WTC11 (cell line): ENCODE data around the gene NAA16. TPM values are rescaled to one million over a fixed set of nuclear protein-coding genes. Genes with fewer than 3 reads are reported as not detected.

Source experiments
- ATAC-seq: fragments of 200-7000 bp; cut with Tn5 transposase; 2 replicates; pipeline ENCODE4 v1.10.0; 2021; ENCODE audit warnings: mild to moderate bottlenecking, moderate library complexity
- CTCF ChIA-PET: fragments of 300-600 bp; sonication (Branson Sonifier 250); formaldehyde crosslinking; loops from one replicate; lab custom pipeline; 2021; ENCODE audit warnings: antibody characterized with exemption; lab: Charles Lee
- POLR2A ChIA-PET: fragments of 350-600 bp; sonication (Branson Sonifier 250); formaldehyde crosslinking; loops from one replicate; lab custom pipeline; 2021; ENCODE audit warnings: antibody characterized with exemption; lab: Charles Lee
- DNase-seq: peaks from one replicate; pipeline ENCODE4 v3.0.0; 2021; ENCODE audit warnings: low spot score
- H3K27ac Mint-ChIP-seq: 2 replicates; pipeline ENCODE4 v1.8.0; 2021; ENCODE audit warnings: mixed read lengths
- H3K27me3 Mint-ChIP-seq: 2 replicates; pipeline ENCODE4 v1.8.0; 2021; ENCODE audit warnings: low read depth, mild to moderate bottlenecking, moderate library complexity, mixed read lengths
- H3K36me3 Mint-ChIP-seq: 2 replicates; pipeline ENCODE4 v1.8.0; 2021; ENCODE audit warnings: mixed read lengths
- H3K4me1 Mint-ChIP-seq: 2 replicates; pipeline ENCODE4 v1.8.0; 2022; ENCODE audit warnings: mixed read lengths
- H3K4me3 Mint-ChIP-seq: 2 replicates; pipeline ENCODE4 v1.8.0; 2021; ENCODE audit warnings: mild to moderate bottlenecking, moderate library complexity, mixed read lengths
- H3K9me3 Mint-ChIP-seq: 2 replicates; pipeline ENCODE4 v1.8.0; 2021; ENCODE audit warnings: mixed read lengths
- ATF3 ChIP-seq: sonication (generic); formaldehyde crosslinking; conservative IDR thresholded peaks from 2 replicates; pipeline ENCODE4 v1.8.1; 2022; ENCODE audit warnings: mild to moderate bottlenecking, missing genetic modification reagents
- E2F1 ChIP-seq: sonication (generic); formaldehyde crosslinking; IDR thresholded peaks from 2 replicates; pipeline ENCODE4 v1.8.0; 2022; ENCODE audit warnings: mild to moderate bottlenecking, missing genetic modification reagents
- E2F4 ChIP-seq: sonication (generic); formaldehyde crosslinking; IDR thresholded peaks from 2 replicates; pipeline ENCODE4 v1.8.1; 2022; ENCODE audit warnings: low read depth, mild to moderate bottlenecking, moderate library complexity, missing genetic modification reagents, borderline replicate concordance
- GABPB1 ChIP-seq: sonication (generic); formaldehyde crosslinking; IDR thresholded peaks from 2 replicates; pipeline ENCODE4 v1.8.1; 2023; ENCODE audit warnings: mild to moderate bottlenecking, missing genetic modification reagents
- HMGXB4 ChIP-seq: sonication (generic); formaldehyde crosslinking; IDR thresholded peaks from 2 replicates; pipeline ENCODE4 v1.8.1; 2023; ENCODE audit warnings: mild to moderate bottlenecking, moderate library complexity, missing genetic modification reagents
- MXD4 ChIP-seq: fragments of 250-450 bp; sonication (Bioruptor Pico); IDR thresholded peaks from 2 replicates; pipeline ENCODE4 v1.8.0; 2021; ENCODE audit warnings: mild to moderate bottlenecking, moderate library complexity, borderline replicate concordance
- NR2C2 ChIP-seq: sonication (generic); formaldehyde crosslinking; IDR thresholded peaks from 2 replicates; pipeline ENCODE4 v1.8.0; 2022; ENCODE audit warnings: mild to moderate bottlenecking, missing genetic modification reagents
- NR3C1 ChIP-seq: sonication (generic); formaldehyde crosslinking; conservative IDR thresholded peaks from 2 replicates; pipeline ENCODE4 v1.8.1; 2023; ENCODE audit warnings: low read depth, mild to moderate bottlenecking, missing genetic modification reagents
- OVOL2 ChIP-seq: fragments of 250-450 bp; sonication (Bioruptor Pico); IDR thresholded peaks from 2 replicates; pipeline ENCODE4 v1.9.0; 2021; ENCODE audit warnings: mild to moderate bottlenecking, borderline replicate concordance
- PREB ChIP-seq: sonication (generic); formaldehyde crosslinking; IDR thresholded peaks from 2 replicates; pipeline ENCODE4 v1.8.1; 2022; ENCODE audit warnings: mild to moderate bottlenecking, missing genetic modification reagents, moderate library complexity, borderline replicate concordance
- SOX15 ChIP-seq: fragments of 250-450 bp; sonication (Bioruptor Pico); IDR thresholded peaks from 2 replicates; pipeline ENCODE4 v1.9.0; 2021; ENCODE audit warnings: mild to moderate bottlenecking
- ZNF138 ChIP-seq: sonication (generic); formaldehyde crosslinking; conservative IDR thresholded peaks from 2 replicates; pipeline ENCODE4 v1.8.1; 2022; ENCODE audit warnings: mild to moderate bottlenecking, moderate library complexity, missing genetic modification reagents
- ZNF219 ChIP-seq: sonication (generic); formaldehyde crosslinking; IDR thresholded peaks from 2 replicates; pipeline ENCODE4 v1.8.0; 2023; ENCODE audit warnings: missing genetic modification reagents, mild to moderate bottlenecking, borderline replicate concordance
- ZNF281 ChIP-seq: sonication (generic); formaldehyde crosslinking; IDR thresholded peaks from 2 replicates; pipeline ENCODE4 v1.8.0; 2023; ENCODE audit warnings: mild to moderate bottlenecking, missing genetic modification reagents
- ZNF317 ChIP-seq: sonication (generic); formaldehyde crosslinking; IDR thresholded peaks from 2 replicates; pipeline ENCODE4 v1.8.1; 2023; ENCODE audit warnings: low read depth, mild to moderate bottlenecking, moderate library complexity, missing genetic modification reagents, borderline replicate concordance
- ZNF423 ChIP-seq: fragments of 250-450 bp; sonication (Bioruptor Pico); IDR thresholded peaks from 2 replicates; pipeline ENCODE4 v2.1.2; 2022; ENCODE audit warnings: mild to moderate bottlenecking, moderate library complexity
- total RNA-seq: library from RNA; stranded (reverse); gene quantifications from 3 replicates; pipeline ENCODE4 v1.2.3, GENCODE V29; 2021

NAA16 gene
- total RNA-seq, 1 experiment from 2014 or later, result 32.5 TPM

GRCh38 chr13:41286370-41286769 lies 24.7 kb upstream of the NAA16 start (continued):
- TF ChIP-seq E2F4 (no peak), ZNF317 (CRISPR knock-in tag) (no peak), NR3C1 (CRISPR knock-in tag) (no peak), MXD4 (no peak)

- Mint-ChIP-seq H3K27me3 (no peaks in the 10 kb centered on the region), H3K36me3 (no peaks in the 10 kb centered on the region), H3K27ac (no peak overlapping the region), H3K4me3 (no peak overlapping the region), H3K9me3 (peaks cover 10% of the 10 kb centered on the region), H3K4me1 (peaks cover 32% of the 10 kb centered on the region)
- no peak for DNase-seq
- ATAC-seq, result no peak
- TF ChIP-seq GABPB1 (CRISPR knock-in tag) (peak; percentile 40; the same call in 1 of the 2 replicates), PREB (no peak)
- ChIA-PET POLR2A (no interaction called here), CTCF (interaction anchor here (0.7 to 0.8 kb wide), 2 partner anchors 9 to 35 kb away, joined by 3 to 7 read pairs; no protein-coding TSS in a partner anchor)
Measured at GRCh38 chr13:41289463-41289881, 21.6 kb upstream of the NAA16 start.

- H3K27me3 Mint-ChIP-seq, result no peaks in the 10 kb centered on the region
- CTCF ChIA-PET, result no interaction called here
- TF ChIP-seq NR2C2 (CRISPR knock-in tag), result no peak
- no peak for TF ChIP-seq OVOL2 (CRISPR knock-in tag)
- TF ChIP-seq GABPB1 (CRISPR knock-in tag), result no peak
- TF ChIP-seq ZNF423 (CRISPR knock-in tag), result no peak
- no peak for TF ChIP-seq SOX15
- TF ChIP-seq HMGXB4, result no peak
- no peak for TF ChIP-seq E2F1
- TF ChIP-seq ZNF317 (CRISPR knock-in tag), result no peak
- no peak for TF ChIP-seq NR3C1 (CRISPR knock-in tag)
Measured at GRCh38 chr13:41291246-41291645, 19.8 kb upstream of the NAA16 start.

GRCh38 chr13:41293272-41293671 lies 17.8 kb upstream of the NAA16 start:
- Mint-ChIP-seq H3K27ac (no peak overlapping the region), H3K4me1 (peaks cover 6% of the 10 kb centered on the region), H3K9me3 (peaks cover 17% of the 10 kb centered on the region), H3K27me3 (no peaks in the 10 kb centered on the region)
- POLR2A ChIA-PET, result no interaction called here
- no peak for ATAC-seq
- TF ChIP-seq MXD4, result no peak
- TF ChIP-seq, all 79 proteins: peak for 0
- CTCF ChIA-PET, result no interaction called here
- Mint-ChIP-seq H3K36me3 (no peaks in the 10 kb centered on the region), H3K4me3 (no peak overlapping the region)
- DNase-seq, result no peak

More at GRCh38 chr13:41291246-41291645, 19.8 kb upstream of the NAA16 start:
- H3K9me3 Mint-ChIP-seq, result peaks cover 17% of the 10 kb centered on the region
- H3K4me3 Mint-ChIP-seq, result no peak overlapping the region
- DNase-seq, result no peak
- POLR2A ChIA-PET, result no interaction called here
- H3K36me3 Mint-ChIP-seq, result no peaks in the 10 kb centered on the region
- peaks cover 23% of the 10 kb centered on the region for H3K4me1 Mint-ChIP-seq
- H3K27ac Mint-ChIP-seq, result no peak overlapping the region
- ATAC-seq, result no peak

GRCh38 chr13:41294914-41295313 lies 16.2 kb upstream of the NAA16 start:
- no peak for TF ChIP-seq ATF3 (CRISPR knock-in tag)
- TF ChIP-seq ZNF138 (CRISPR knock-in tag), result no peak
- no peak for TF ChIP-seq MXD4
- no peak for TF ChIP-seq ZNF281
- no peak for TF ChIP-seq ZNF219 (CRISPR knock-in tag)
- DNase-seq (no peak), ATAC-seq (no peak)
- ChIA-PET CTCF (no interaction called here), POLR2A (no interaction called here)
- Mint-ChIP-seq H3K4me1 (peaks cover 6% of the 10 kb centered on the region), H3K4me3 (no peak overlapping the region), H3K9me3 (peaks cover 18% of the 10 kb centered on the region), H3K27ac (no peak overlapping the region), H3K27me3 (no peaks in the 10 kb centered on the region), H3K36me3 (no peaks in the 10 kb centered on the region)
